GM23338 (cell line): ENCODE results near the gene ADAMTS7.
A peak's percentile ranks its signal among the peaks of the same experiment; 100 is the strongest.
"Not testable (repeated sequence)": the region's sequence is repeated elsewhere in the genome, so short reads cannot be mapped to it uniquely, and the experiment has no call there.

Experiments used
- CREB1 ChIP-seq: fragments of 250-450 bp; sonication (Bioruptor Pico); IDR thresholded peaks from 2 replicates; pipeline ENCODE4 v1.5.0; 2020; ENCODE audit warnings: low read depth, mild to moderate bottlenecking, moderate library complexity
- CTCF ChIP-seq, 2 experiments: fragments of 200-600 bp in 1 of 2; sonication (generic) in 1 of 2; conservative IDR thresholded peaks; 2 replicates each; pipeline versions ENCODE4 v1.5.1 to v1.6.1; 2016 to 2017; ENCODE audit warnings: antibody characterized with exemption in 2 of 2, low read depth in 2 of 2, mild to moderate bottlenecking in 2 of 2, moderate library complexity in 1 of 2
- ETS1 ChIP-seq: IDR thresholded peaks from 2 replicates; pipeline ENCODE4 v1.6.1; 2016; ENCODE audit warnings: antibody characterized with exemption
- EZH2 ChIP-seq: fragments of 200-600 bp; sonication (generic); IDR thresholded peaks from one replicate; pipeline ENCODE4 v1.8.0; 2017; ENCODE audit warnings: antibody characterized with exemption, mild to moderate bottlenecking, low read depth; ENCODE audit not compliant: unreplicated experiment
- EZH2phosphoT487 ChIP-seq: fragments of 200-600 bp; sonication (generic); IDR thresholded peaks from one replicate; pipeline ENCODE4 v1.8.1; 2018; ENCODE audit warnings: antibody characterized with exemption; ENCODE audit not compliant: unreplicated experiment
- JUNB ChIP-seq: IDR thresholded peaks from one replicate; pipeline ENCODE4 v1.6.1; 2016; ENCODE audit warnings: antibody characterized with exemption; ENCODE audit not compliant: unreplicated experiment
- POLR2AphosphoS5 ChIP-seq: IDR thresholded peaks from 2 replicates; pipeline ENCODE4 v1.6.1; 2016; ENCODE audit warnings: antibody characterized with exemption, low read depth
- REST ChIP-seq: IDR thresholded peaks from one replicate; pipeline ENCODE4 v1.6.1; 2018; ENCODE audit warnings: antibody characterized with exemption; ENCODE audit not compliant: unreplicated experiment
- ZNF114 ChIP-seq: fragments of 250-450 bp; sonication (Bioruptor Pico); IDR thresholded peaks from 2 replicates; pipeline ENCODE4 v1.5.0; 2020; ENCODE audit warnings: mild to moderate bottlenecking, moderate library complexity
- ZNF331 ChIP-seq: fragments of 250-450 bp; sonication (Bioruptor Pico); IDR thresholded peaks from 2 replicates; pipeline ENCODE4 v1.5.0; 2020; ENCODE audit warnings: low read depth, mild to moderate bottlenecking, moderate library complexity

GRCh38 chr15:78737931-78738558 is 73.2 kb downstream of the ADAMTS7 start:
- peak; percentile 52 to 76 for TF ChIP-seq CTCF (conservative IDR thresholded peaks at IDR 0.05; ENCODE audit: low read depth in 2 of 2)
- TF ChIP-seq REST; POLR2AphosphoS5; ZNF114 (CRISPR knock-in tag); JUNB; EZH2; EZH2phosphoT487; CREB1 (CRISPR knock-in tag); ETS1; ZNF331 (CRISPR knock-in tag): not testable (repeated sequence)
